A549 (cell line): Measurements from ENCODE around the gene MSL1. TPM values are rescaled to one million over a fixed set of nuclear protein-coding genes. Genes with fewer than 3 reads are reported as not detected.

Experiments used
- ATAC-seq, 2 experiments: fragments of 200-7000 bp in 1 of 2; fragments of >200 bp in 1 of 2; cut with Nextera tagmentation in 1 of 2; cut with Tn5 transposase in 1 of 2; 3 replicates each; pipeline versions ENCODE4 v1.8.0 to v1.9.1; 2018 to 2020; ENCODE audit warnings: mild to moderate bottlenecking in 1 of 2, moderate library complexity in 1 of 2
- CTCF ChIA-PET: fragments of 300-600 bp; sonication (Branson Sonifier 250); formaldehyde crosslinking; extraction: SDS; loops from one replicate; lab custom pipeline; 2021; ENCODE audit warnings: antibody characterized with exemption, inconsistent platforms; lab: Yijun Ruan, JAX
- POLR2A ChIA-PET: fragments of 350-600 bp; formaldehyde crosslinking; extraction: SDS; loops from one replicate; lab custom pipeline; 2021; ENCODE audit warnings: antibody characterized with exemption, inconsistent platforms; lab: Yijun Ruan, JAX
- DNase-seq, 2 experiments: peaks; one replicate each; pipeline versions ENCODE4 v3.0.0 to v3.0.0-alpha.2; 2011 to 2016; ENCODE audit warnings: low read depth in 1 of 2, low spot score in 1 of 2
- FAIRE-seq: peaks from 2 replicates; lab custom pipeline; 2011; peaks lifted over from hg19 to GRCh38; lab: Jason Lieb, UNC
- H3K27ac ChIP-seq, 2 experiments: fragments of >200 bp; sonication (Bioruptor Twin); formaldehyde crosslinking; 3 replicates each; pipeline ENCODE4 v1.5.1; 2016 to 2017
- H3K4me1 ChIP-seq: fragments of >200 bp; sonication (Bioruptor Twin); formaldehyde crosslinking; 3 replicates; pipeline ENCODE4 v1.6.1; 2016
- H3K4me2 ChIP-seq: fragments of >200 bp; sonication (Bioruptor Twin); formaldehyde crosslinking; 3 replicates; pipeline ENCODE4 v1.6.1; 2016
- H3K4me3 ChIP-seq: fragments of >200 bp; sonication (Bioruptor Twin); formaldehyde crosslinking; 3 replicates; pipeline ENCODE4 v1.5.1; 2016
- H3K9me3 ChIP-seq: fragments of >200 bp; sonication (Bioruptor Twin); formaldehyde crosslinking; 3 replicates; pipeline ENCODE4 v1.6.1; 2016
- ATOH8 ChIP-seq: fragments of 250-450 bp; sonication (Bioruptor Pico); IDR thresholded peaks from 2 replicates; pipeline ENCODE4 v1.5.0; 2020; ENCODE audit warnings: low read depth, mild to moderate bottlenecking, moderate library complexity
- CBX8 ChIP-seq: fragments of 200-600 bp; sonication (generic); IDR thresholded peaks from 2 replicates; pipeline ENCODE4 v1.6.1; 2016
- CHD2 ChIP-seq: fragments of 150-350 bp; IDR thresholded peaks from 2 replicates; pipeline ENCODE4 v1.6.1; 2014; ENCODE audit warnings: low read length; ENCODE audit not compliant: partially characterized antibody
- CTCF ChIP-seq: fragments of >200 bp; sonication (Bioruptor Twin); formaldehyde crosslinking; IDR thresholded peaks from 3 replicates; pipeline ENCODE4 v1.5.1; 2016
- EHF ChIP-seq: fragments of 250-450 bp; sonication (Bioruptor Pico); IDR thresholded peaks from 2 replicates; pipeline ENCODE4 v1.5.0; 2020; ENCODE audit warnings: mild to moderate bottlenecking
- ESRRA ChIP-seq: fragments of 150-350 bp; IDR thresholded peaks from 2 replicates; pipeline ENCODE4 v1.6.1; 2014; ENCODE audit warnings: mild to moderate bottlenecking, low read length, borderline replicate concordance
- FOSL2 ChIP-seq, 2 experiments: fragments of 450-650 bp in 1 of 2; fragments of >200 bp in 1 of 2; sonication (Bioruptor Twin) in 1 of 2; formaldehyde crosslinking; IDR thresholded peaks; 2 replicates each; pipeline versions ENCODE4 v1.5.0 to v1.6.1; 2016 to 2020; ENCODE audit warnings: mild to moderate bottlenecking in 1 of 2, moderate library complexity in 1 of 2
- HOXB5 ChIP-seq: fragments of 250-450 bp; sonication (Bioruptor Pico); IDR thresholded peaks from 2 replicates; pipeline ENCODE4 v1.5.0; 2020; ENCODE audit warnings: mild to moderate bottlenecking, moderate library complexity
- KDM5A ChIP-seq: fragments of 200-600 bp; sonication (generic); IDR thresholded peaks from 2 replicates; pipeline ENCODE4 v1.6.1; 2016; ENCODE audit warnings: antibody characterized with exemption, mild to moderate bottlenecking
- MAZ ChIP-seq: fragments of 150-350 bp; IDR thresholded peaks from 2 replicates; pipeline ENCODE4 v1.6.1; 2014; ENCODE audit warnings: antibody characterized with exemption, low read depth, low read length, borderline replicate concordance
- NPAS2 ChIP-seq: fragments of 250-450 bp; sonication (Bioruptor Pico); IDR thresholded peaks from 2 replicates; pipeline ENCODE4 v1.8.0; 2022; ENCODE audit warnings: mild to moderate bottlenecking, moderate library complexity, borderline replicate concordance
- NR3C1 ChIP-seq: fragments of >200 bp; sonication (Bioruptor Twin); formaldehyde crosslinking; IDR thresholded peaks from 3 replicates; pipeline ENCODE4 v1.6.1; 2017
- POLR2AphosphoS2 ChIP-seq: conservative IDR thresholded peaks from 2 replicates; pipeline ENCODE4 v1.6.1; 2012; ENCODE audit warnings: low read length, improper control_type of control experiment, inconsistent platforms
- RAD21 ChIP-seq, 2 experiments: fragments of >200 bp in 1 of 2; sonication (Bioruptor Twin) in 1 of 2; formaldehyde crosslinking in 1 of 2; IDR thresholded peaks in 1 of 2; conservative IDR thresholded peaks in 1 of 2; 2 replicates in 1 of 2; 3 replicates in 1 of 2; pipeline ENCODE4 v1.6.1; 2012 to 2018; ENCODE audit warnings: inconsistent platforms in 1 of 2
- RCOR1 ChIP-seq: fragments of 150-350 bp; IDR thresholded peaks from 2 replicates; pipeline ENCODE4 v1.6.1; 2014; ENCODE audit warnings: antibody characterized with exemption, low read length, low read depth
- SMC3 ChIP-seq: fragments of >200 bp; sonication (Bioruptor Twin); formaldehyde crosslinking; IDR thresholded peaks from 3 replicates; pipeline ENCODE4 v1.6.1; 2018; ENCODE audit warnings: inconsistent platforms
- TFCP2L1 ChIP-seq: fragments of 250-450 bp; sonication (Bioruptor Pico); IDR thresholded peaks from 2 replicates; pipeline ENCODE4 v1.5.0; 2021; ENCODE audit warnings: mild to moderate bottlenecking
- TP53 ChIP-seq: fragments of 250-450 bp; sonication (Bioruptor Pico); IDR thresholded peaks from 2 replicates; pipeline ENCODE4 v1.5.0; 2021; ENCODE audit warnings: mild to moderate bottlenecking, moderate library complexity
- ZC3H11A ChIP-seq: fragments of 450-650 bp; IDR thresholded peaks from 2 replicates; pipeline ENCODE4 v1.6.1; 2014; ENCODE audit warnings: antibody characterized with exemption, mild to moderate bottlenecking
- ZNF302 ChIP-seq: fragments of 250-450 bp; sonication (Bioruptor Pico); IDR thresholded peaks from 2 replicates; pipeline ENCODE4 v1.9.0; 2021; ENCODE audit warnings: inconsistent platforms, mild to moderate bottlenecking, moderate library complexity
- WGBS: methylation state at CpG from one replicate; pipeline ENCODE4 v1.1.6; 2017; ENCODE audit errors: missing lambda C conversion rate; 5-methylcytosine and 5-hydroxymethylcytosine counted together
- polyA plus RNA-seq, 4 experiments: library from polyadenylated mRNA; depleted of rRNA in 3 of 4; stranded (reverse); fragments of >200 nt; fragmentation: RNase III in 1 of 4; extraction: RNeasy Plus Mini Kit Qiagen cat#74134 plus additional on column Dnase treatment in 1 of 4; gene quantifications; 2 replicates in 3 of 4; 3 replicates in 1 of 4; pipeline ENCODE4 v1.2.3, GENCODE V29; 2011 to 2017

Gene MSL1
- polyA plus RNA-seq, 2 of the 4 experiments (the other 2 are of a cell fraction) = 64.8 to 95.1 TPM

GRCh38 chr17:40107522-40108174, 14.1 kb upstream of the MSL1 start:
- H3K4me1 ChIP-seq = peaks cover 65% of the 10 kb centered on the region
- CTCF ChIA-PET = interaction anchor here (0.7 to 3.2 kb wide), 11 partner anchors 9 to 92 kb away, joined by 3 to 20 read pairs (median 5); partner anchors contain the start of gene CSF3
- no peak overlapping the region for H3K4me3 ChIP-seq
- ATAC-seq (no peak), FAIRE-seq (no peak), DNase-seq (no peak)
- no peak for TF ChIP-seq EHF (CRISPR knock-in tag)
- TF ChIP-seq NR3C1 = no peak
- no peak for TF ChIP-seq ZC3H11A
- TF ChIP-seq CBX8 = no peak
- no peak for TF ChIP-seq NPAS2 (CRISPR knock-in tag)
- no peak for TF ChIP-seq SMC3
- no peak for TF ChIP-seq TP53 (CRISPR knock-in tag)
- no peak for TF ChIP-seq RCOR1
- TF ChIP-seq CHD2 = no peak
- no peak for TF ChIP-seq ATOH8 (CRISPR knock-in tag)
- no peak for TF ChIP-seq FOSL2 (IDR thresholded peaks at IDR 0.05)
- TF ChIP-seq FOSL2 (CRISPR knock-in tag; IDR thresholded peaks at IDR 0.05) = no peak
- no peak for TF ChIP-seq KDM5A
- no peak for TF ChIP-seq ZNF302 (CRISPR knock-in tag)
- no peak for TF ChIP-seq TFCP2L1 (CRISPR knock-in tag)
- no peak for TF ChIP-seq POLR2AphosphoS2
- no peak for TF ChIP-seq HOXB5
- TF ChIP-seq ESRRA = no peak
- 0 out of 3 replicates have a peak overlapping the region, but pooled peaks have one; percentile 8 for H3K4me2 ChIP-seq
- H3K9me3 ChIP-seq = no peaks in the 10 kb centered on the region
- peak overlapping the region; percentile 29 to 70; a peak in 5 of 6 replicates for H3K27ac ChIP-seq
- POLR2A ChIA-PET = no interaction called here
- WGBS = 80% methylated on average over 5 of the region's 5 CpGs

- Histone ChIP-seq H3K4me1 (peaks cover 62% of the 10 kb centered on the region), H3K27ac (peak overlapping the region in 1 of 2 experiments; percentile 93; a peak in 2 of 6 replicates), H3K4me2 (no peak overlapping the region), H3K4me3 (no peak overlapping the region), H3K9me3 (no peaks in the 10 kb centered on the region)
- no peak for FAIRE-seq
- WGBS = 93% methylated on average over 9 of the region's 9 CpGs
- 0 out of 3 replicates have a peak, but pooled peaks have one; percentile 16 for TF ChIP-seq CTCF
- TF ChIP-seq MAZ = no peak
- TF ChIP-seq RAD21 (conservative IDR thresholded peaks at IDR 0.05 in 1 of 2, IDR thresholded peaks at IDR 0.05 in 1 of 2) = peak in 1 of 2 experiments; percentile 33; a peak in 2 of 5 replicates
- ATAC-seq = no peak
- CTCF ChIA-PET = interaction anchor here (0.7 to 9.4 kb wide), 15 partner anchors 9 to 169 kb away, joined by 3 to 228 read pairs (median 77); partner anchors contain the start of genes CASC3, CSF3, MED24 and NR1D1
- POLR2A ChIA-PET = interaction anchor here (1.4 to 7.9 kb wide), 2 partner anchors 9 to 34 kb away, joined by 3 to 173 read pairs; partner anchors contain the start of gene NR1D1
- no peak for DNase-seq
Observed at GRCh38 chr17:40108970-40109824, 12.6 kb upstream of the MSL1 start.
